Panc1 (cell line): ENCODE data around the gene SH3D19.

Experiments
- CTCF ChIP-seq: fragments of 450-650 bp; IDR thresholded peaks from 2 replicates; pipeline ENCODE4 v1.5.1; 2017; ENCODE audit warnings: mild to moderate bottlenecking
- POLR2AphosphoS5 ChIP-seq: IDR thresholded peaks from 2 replicates; pipeline ENCODE4 v1.6.1; 2012; ENCODE audit warnings: mild to moderate bottlenecking, low read depth, low read length, moderate library complexity
- SIN3A ChIP-seq: IDR thresholded peaks from 2 replicates; pipeline ENCODE4 v1.6.1; 2012; ENCODE audit warnings: low read depth, mild to moderate bottlenecking, low read length, moderate library complexity, borderline replicate concordance; ENCODE audit not compliant: insufficient read depth
- TF ChIP-seq, protein P1 (sequence below), 2 experiments: IDR thresholded peaks; 2 replicates each; pipeline ENCODE4 v1.6.1; 2011 to 2012; ENCODE audit warnings: low read depth in 2 of 2, control low read depth in 1 of 2, low read length in 1 of 2, mild to moderate bottlenecking in 1 of 2, moderate library complexity in 1 of 2; ENCODE audit not compliant: insufficient read depth in 1 of 2

- TF ChIP-seq CTCF (no peak), POLR2AphosphoS5 (no peak), SIN3A (no peak)
- TF ChIP-seq, protein P1, sequence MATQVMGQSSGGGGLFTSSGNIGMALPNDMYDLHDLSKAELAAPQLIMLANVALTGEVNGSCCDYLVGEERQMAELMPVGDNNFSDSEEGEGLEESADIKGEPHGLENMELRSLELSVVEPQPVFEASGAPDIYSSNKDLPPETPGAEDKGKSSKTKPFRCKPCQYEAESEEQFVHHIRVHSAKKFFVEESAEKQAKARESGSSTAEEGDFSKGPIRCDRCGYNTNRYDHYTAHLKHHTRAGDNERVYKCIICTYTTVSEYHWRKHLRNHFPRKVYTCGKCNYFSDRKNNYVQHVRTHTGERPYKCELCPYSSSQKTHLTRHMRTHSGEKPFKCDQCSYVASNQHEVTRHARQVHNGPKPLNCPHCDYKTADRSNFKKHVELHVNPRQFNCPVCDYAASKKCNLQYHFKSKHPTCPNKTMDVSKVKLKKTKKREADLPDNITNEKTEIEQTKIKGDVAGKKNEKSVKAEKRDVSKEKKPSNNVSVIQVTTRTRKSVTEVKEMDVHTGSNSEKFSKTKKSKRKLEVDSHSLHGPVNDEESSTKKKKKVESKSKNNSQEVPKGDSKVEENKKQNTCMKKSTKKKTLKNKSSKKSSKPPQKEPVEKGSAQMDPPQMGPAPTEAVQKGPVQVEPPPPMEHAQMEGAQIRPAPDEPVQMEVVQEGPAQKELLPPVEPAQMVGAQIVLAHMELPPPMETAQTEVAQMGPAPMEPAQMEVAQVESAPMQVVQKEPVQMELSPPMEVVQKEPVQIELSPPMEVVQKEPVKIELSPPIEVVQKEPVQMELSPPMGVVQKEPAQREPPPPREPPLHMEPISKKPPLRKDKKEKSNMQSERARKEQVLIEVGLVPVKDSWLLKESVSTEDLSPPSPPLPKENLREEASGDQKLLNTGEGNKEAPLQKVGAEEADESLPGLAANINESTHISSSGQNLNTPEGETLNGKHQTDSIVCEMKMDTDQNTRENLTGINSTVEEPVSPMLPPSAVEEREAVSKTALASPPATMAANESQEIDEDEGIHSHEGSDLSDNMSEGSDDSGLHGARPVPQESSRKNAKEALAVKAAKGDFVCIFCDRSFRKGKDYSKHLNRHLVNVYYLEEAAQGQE (IDR thresholded peaks at IDR 0.05; ENCODE audit: insufficient read depth in 1 of 2, low read depth in 2 of 2, low read length in 1 of 2), result no peak
Observed at GRCh38 chr4:151098979-151099228, 226.5 kb downstream of the SH3D19 start.
